AG04450 (cell line): ENCODE measurements around the gene FAM210A. TPM values are rescaled to one million over a fixed set of nuclear protein-coding genes. Genes with fewer than 3 reads are reported as not detected.

Source experiments
- CTCF ChIA-PET: fragments of 300-600, 350-600 bp; formaldehyde crosslinking; extraction: SDS; loops from one replicate; lab custom pipeline; 2022; ENCODE audit warnings: antibody characterized with exemption, inconsistent platforms; lab: Charles Lee
- POLR2A ChIA-PET: fragments of 350-600 bp; formaldehyde crosslinking; extraction: SDS; loops from one replicate; lab custom pipeline; 2021; ENCODE audit warnings: antibody characterized with exemption, inconsistent platforms; lab: Yijun Ruan, JAX
- DNase-seq: peaks from one replicate; pipeline ENCODE4 v3.0.0-alpha.2; 2011; ENCODE audit warnings: low read depth, low spot score
- H3K27ac ChIP-seq: one replicate; pipeline ENCODE4 v1.5.1; 2012; ENCODE audit warnings: low read depth, low read length, control low read depth
- H3K27me3 ChIP-seq: one replicate; pipeline ENCODE4 v1.6.0; 2012; ENCODE audit warnings: low read length; ENCODE audit not compliant: control insufficient read depth, insufficient read depth
- H3K4me3 ChIP-seq: 2 replicates; pipeline ENCODE4 v1.5.1; 2011; ENCODE audit warnings: mild to moderate bottlenecking, low read depth, low read length, control low read depth
- H3K9me3 ChIP-seq: 2 replicates; pipeline ENCODE4 v1.5.1; 2012; ENCODE audit warnings: low read length; ENCODE audit not compliant: control insufficient read depth, insufficient read depth
- polyA plus RNA-seq: library from polyadenylated mRNA; depleted of rRNA; stranded (reverse); fragments of >200 nt; gene quantifications from 2 replicates; pipeline ENCODE4 v1.2.3, GENCODE V29; 2011
- TF ChIP-seq, protein P1 (sequence below): IDR thresholded peaks from 2 replicates; pipeline ENCODE4 v1.5.1; 2011; ENCODE audit warnings: low read depth, low read length, control low read depth, inconsistent platforms

Gene FAM210A
- polyA plus RNA-seq, 1 experiment, result 12.9 TPM

DNA sequence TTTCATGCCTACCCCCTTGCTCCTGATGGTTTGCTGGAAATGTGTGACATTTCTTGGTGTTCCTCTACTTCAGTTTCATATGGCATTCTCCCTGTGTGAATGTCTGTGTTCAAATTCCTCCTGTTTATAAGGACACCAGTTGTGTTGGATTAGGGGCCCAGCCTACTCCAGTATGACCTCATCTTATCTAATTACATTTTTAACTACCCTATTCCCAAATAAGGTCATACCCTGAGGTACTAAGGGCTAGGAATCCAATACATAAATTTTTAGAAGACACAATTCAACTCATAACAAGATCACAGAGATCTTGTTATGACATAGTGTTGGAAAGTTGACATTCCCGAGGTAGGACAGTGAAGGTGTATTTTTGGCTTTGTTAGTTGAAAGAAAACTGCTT lies 5.5 kb downstream of the FAM210A start:
- ChIA-PET CTCF (no interaction called here), POLR2A (no interaction called here)
- H3K4me3 ChIP-seq, result no peak overlapping the region
- H3K27ac ChIP-seq, result no peak overlapping the region
- no peaks in the 10 kb centered on the region for H3K27me3 ChIP-seq
- no peaks in the 10 kb centered on the region for H3K9me3 ChIP-seq
- TF ChIP-seq, protein P1, sequence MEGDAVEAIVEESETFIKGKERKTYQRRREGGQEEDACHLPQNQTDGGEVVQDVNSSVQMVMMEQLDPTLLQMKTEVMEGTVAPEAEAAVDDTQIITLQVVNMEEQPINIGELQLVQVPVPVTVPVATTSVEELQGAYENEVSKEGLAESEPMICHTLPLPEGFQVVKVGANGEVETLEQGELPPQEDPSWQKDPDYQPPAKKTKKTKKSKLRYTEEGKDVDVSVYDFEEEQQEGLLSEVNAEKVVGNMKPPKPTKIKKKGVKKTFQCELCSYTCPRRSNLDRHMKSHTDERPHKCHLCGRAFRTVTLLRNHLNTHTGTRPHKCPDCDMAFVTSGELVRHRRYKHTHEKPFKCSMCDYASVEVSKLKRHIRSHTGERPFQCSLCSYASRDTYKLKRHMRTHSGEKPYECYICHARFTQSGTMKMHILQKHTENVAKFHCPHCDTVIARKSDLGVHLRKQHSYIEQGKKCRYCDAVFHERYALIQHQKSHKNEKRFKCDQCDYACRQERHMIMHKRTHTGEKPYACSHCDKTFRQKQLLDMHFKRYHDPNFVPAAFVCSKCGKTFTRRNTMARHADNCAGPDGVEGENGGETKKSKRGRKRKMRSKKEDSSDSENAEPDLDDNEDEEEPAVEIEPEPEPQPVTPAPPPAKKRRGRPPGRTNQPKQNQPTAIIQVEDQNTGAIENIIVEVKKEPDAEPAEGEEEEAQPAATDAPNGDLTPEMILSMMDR, result no peak
- no peak for DNase-seq

DNA sequence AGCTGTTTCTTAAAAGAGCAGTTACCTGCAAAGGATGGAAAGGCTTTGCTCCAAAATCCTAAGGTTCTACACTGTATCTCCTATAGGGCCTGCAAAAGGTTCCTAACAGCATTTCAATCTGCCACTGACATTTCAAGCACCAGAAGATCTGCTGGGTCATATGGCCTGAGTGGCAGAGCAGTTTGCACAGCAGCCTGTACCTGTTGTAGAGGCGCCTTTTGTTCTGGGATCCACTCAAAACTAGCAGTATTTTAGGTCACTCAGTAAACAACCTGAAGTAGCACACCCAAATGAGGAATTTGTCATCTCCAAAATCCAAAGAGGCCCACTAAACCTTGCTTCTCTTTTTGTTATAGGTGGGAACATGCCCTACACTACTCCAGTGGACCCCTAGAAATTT lies 6.2 kb downstream of the FAM210A start:
- Histone ChIP-seq H3K27me3 (no peaks in the 10 kb centered on the region), H3K9me3 (no peaks in the 10 kb centered on the region), H3K4me3 (no peak overlapping the region), H3K27ac (no peak overlapping the region)
- DNase-seq, result no peak
- ChIA-PET POLR2A (no interaction called here), CTCF (interaction anchor here (1.0 kb wide), 1 partner anchor 367 kb away, joined by 3 read pairs; no protein-coding TSS in a partner anchor)
- TF ChIP-seq, protein P1, result no peak

DNA sequence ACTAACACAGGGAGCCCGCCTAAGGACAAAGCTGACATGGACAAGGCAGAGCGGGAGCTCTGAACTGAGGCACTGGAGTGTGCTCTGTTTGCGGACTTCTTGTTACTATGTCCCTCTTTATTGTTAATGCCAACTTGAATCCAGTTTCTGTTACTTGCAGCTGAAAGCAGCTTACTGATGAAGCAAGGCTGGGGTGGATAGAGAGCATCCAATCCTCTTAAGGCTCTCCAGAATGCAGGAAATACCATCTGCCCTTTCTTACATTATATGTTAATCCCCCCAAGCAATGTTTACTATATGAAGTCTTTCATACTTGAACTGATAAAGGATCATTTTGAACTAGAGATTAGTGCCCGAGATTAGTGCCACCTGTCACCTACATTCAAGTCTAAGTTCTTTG lies 9.4 kb downstream of the FAM210A start:
- TF ChIP-seq, protein P1, result no peak
- H3K4me3 ChIP-seq, result no peak overlapping the region
- no peak for DNase-seq
- POLR2A ChIA-PET, result no interaction called here
- CTCF ChIA-PET, result no interaction called here
- H3K27ac ChIP-seq, result no peak overlapping the region
- H3K27me3 ChIP-seq, result no peaks in the 10 kb centered on the region
- H3K9me3 ChIP-seq, result no peaks in the 10 kb centered on the region

DNA sequence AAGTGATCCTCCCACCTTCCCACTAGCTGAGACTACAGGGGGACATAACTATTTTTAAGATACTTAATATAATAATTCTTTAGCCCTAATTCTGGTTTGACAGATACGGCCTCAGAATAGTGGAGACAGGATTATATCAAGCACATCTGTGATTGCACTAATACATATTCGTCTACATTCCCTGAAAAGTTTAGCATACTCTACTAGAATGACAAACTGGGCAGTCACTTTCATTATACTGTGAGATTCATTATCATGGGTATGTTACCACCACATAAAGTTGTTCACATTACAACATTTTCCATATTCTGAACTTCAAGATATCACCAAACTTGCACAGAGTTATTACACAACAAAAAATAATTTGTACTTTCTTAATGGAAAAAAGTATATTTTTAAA lies 11.0 kb downstream of the FAM210A start:
- POLR2A ChIA-PET, result no interaction called here

DNA sequence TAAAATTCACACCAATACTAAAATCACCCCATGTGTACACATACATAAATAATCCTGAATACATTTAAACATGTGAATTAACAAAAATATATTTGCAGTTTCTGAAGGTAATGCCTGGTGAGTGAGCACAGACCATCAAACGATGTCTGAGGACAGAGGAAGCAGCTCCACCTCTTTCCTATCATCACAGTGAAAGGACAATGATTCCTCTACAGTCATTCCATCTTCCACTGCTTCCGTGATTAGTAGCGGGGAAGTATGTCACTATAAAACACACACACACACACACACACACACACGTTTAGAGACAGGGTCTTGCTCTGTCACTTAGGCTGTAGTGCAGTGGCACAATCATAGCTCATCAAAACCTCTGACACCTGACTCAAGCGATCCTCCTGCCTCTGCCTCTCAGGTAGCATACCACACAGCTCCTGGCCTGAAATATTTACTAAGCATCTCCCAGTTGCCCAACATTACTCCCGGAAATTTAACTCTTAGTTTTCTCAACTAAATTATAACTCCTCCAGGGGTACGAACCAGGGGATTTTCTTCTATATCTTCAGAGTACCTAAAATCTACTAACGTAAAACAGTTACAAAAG lies 12.8 kb downstream of the FAM210A start:
- Histone ChIP-seq H3K27me3 (no peaks in the 10 kb centered on the region), H3K27ac (no peak overlapping the region), H3K9me3 (no peaks in the 10 kb centered on the region), H3K4me3 (no peak overlapping the region)
- DNase-seq, result no peak
- POLR2A ChIA-PET, result no interaction called here
- TF ChIP-seq, protein P1, result no peak
- CTCF ChIA-PET, result no interaction called here

More for the DNA sequence above, 11.0 kb downstream of the FAM210A start:
- Histone ChIP-seq H3K4me3 (no peak overlapping the region), H3K27ac (no peak overlapping the region), H3K9me3 (no peaks in the 10 kb centered on the region), H3K27me3 (no peaks in the 10 kb centered on the region)
- no peak for DNase-seq
- TF ChIP-seq, protein P1, result no peak
- CTCF ChIA-PET, result no interaction called here
